Activated T-cell treated with anti-CD3 and anti-CD28 coated beads, Interleukin-2, amount 50 U/mL, for 4 hours (primary cell): ENCODE results near the gene SBSN. TPM values are rescaled to one million over a fixed set of nuclear protein-coding genes. Genes with fewer than 3 reads are reported as not detected.

Experiments
- total RNA-seq, 3 donors: library from RNA; stranded (reverse); gene quantifications; one replicate each; pipeline ENCODE4 v1.2.1, GENCODE V29; 2021

Gene SBSN
- total RNA-seq, 3 donors from 2014 or later, result not detected

Other genes starting within 250 kb of the SBSN start
- under 1 TPM; 0.58 to 0.81 (median 0.60) TPM for gene HAMP, start 245.8 kb downstream of the SBSN start, total RNA-seq
- under 1 TPM in 1 of 3 donors, not detected in 2; 0.29 TPM for gene MAG, start 236.2 kb downstream of the SBSN start, total RNA-seq
- 1 to 10 TPM; 1.3 to 5.2 (median 1.4) TPM for gene CD22, start 199.1 kb downstream of the SBSN start, total RNA-seq
- not detected for gene FFAR1, start 180.4 kb downstream of the SBSN start, total RNA-seq
- gene FFAR3, start 169.9 kb downstream of the SBSN start, total RNA-seq, result under 1 TPM; 0.30 to 0.91 (median 0.61) TPM
- under 1 TPM in 2 of 3 donors, not detected in 1; 0.21 to 0.25 TPM for gene GPR42, start 157.2 kb downstream of the SBSN start, total RNA-seq
- gene FFAR2, start 80.1 kb downstream of the SBSN start, total RNA-seq, result not detected
- not detected for gene KRTDAP, start 37.8 kb downstream of the SBSN start, total RNA-seq
- gene DMKN, start 14.7 kb downstream of the SBSN start, total RNA-seq, result 1 to 10 TPM in 1 of 3 donors, under 1 TPM in 2; 0.49 to 1.3 (median 0.95) TPM
- not detected for gene GAPDHS, start 5.1 kb upstream of the SBSN start, total RNA-seq
- 100 to 1,000 TPM; 111 to 148 (median 115) TPM for gene TMEM147, start 17.3 kb upstream of the SBSN start, total RNA-seq
- gene ATP4A, start 35.3 kb upstream of the SBSN start, total RNA-seq, result not detected
- gene PMIS2, start 57.9 kb upstream of the SBSN start, total RNA-seq, result not detected
- 10 to 100 TPM; 39.2 to 48.1 (median 41.3) TPM for gene HAUS5, start 84.4 kb upstream of the SBSN start, total RNA-seq
- gene RBM42, start 100.7 kb upstream of the SBSN start, total RNA-seq, result 100 to 1,000 TPM; 136 to 153 (median 139) TPM
- gene ETV2, start 113.4 kb upstream of the SBSN start, total RNA-seq, result 1 to 10 TPM in 1 of 3 donors, under 1 TPM in 2; 0.16 to 1.2 (median 0.56) TPM
- gene COX6B1, start 120.0 kb upstream of the SBSN start, total RNA-seq, result 100 to 1,000 TPM; 462 to 480 (median 465) TPM
- gene UPK1A, start 138.2 kb upstream of the SBSN start, total RNA-seq, result under 1 TPM; 0.22 to 0.26 (median 0.23) TPM
- 100 to 1,000 TPM in 2 of 3 donors, 10 to 100 TPM in 1; 90.8 to 136 (median 101) TPM for gene ZBTB32, start 176.2 kb upstream of the SBSN start, total RNA-seq
- gene KMT2B, start 189.7 kb upstream of the SBSN start, total RNA-seq, result 10 to 100 TPM; 64.1 to 74.8 (median 74.5) TPM
- gene IGFLR1, start 214.1 kb upstream of the SBSN start, total RNA-seq, result 10 to 100 TPM; 24.0 to 32.7 (median 29.8) TPM
- 10 to 100 TPM; 18.9 to 25.2 (median 19.4) TPM for gene U2AF1L4, start 217.1 kb upstream of the SBSN start, total RNA-seq
- 10 to 100 TPM; 46.1 to 49.3 (median 47.9) TPM for gene PSENEN, start 217.3 kb upstream of the SBSN start, total RNA-seq
- 1 to 10 TPM; 5.8 to 6.4 (median 6.4) TPM for gene LIN37, start 220.3 kb upstream of the SBSN start, total RNA-seq
- under 1 TPM; 0.22 to 0.46 (median 0.37) TPM for gene HSPB6, start 228.7 kb upstream of the SBSN start, total RNA-seq
- gene PROSER3, start 229.9 kb upstream of the SBSN start, total RNA-seq, result 10 to 100 TPM; 27.2 to 33.7 (median 27.3) TPM
- gene ARHGAP33, start 247.3 kb upstream of the SBSN start, total RNA-seq, result 1 to 10 TPM; 5.5 to 6.9 (median 6.2) TPM